Breast epithelium (tissue), 4 donors: Measurements from ENCODE around the gene SLAMF1. TPM values are rescaled to one million over a fixed set of nuclear protein-coding genes. Genes with fewer than 3 reads are reported as not detected.

Source experiments
- DNase-seq, 2 donors: peaks; one replicate each; pipeline ENCODE4 v3.0.0-alpha.2; 2019; ENCODE audit warnings: low spot score in 2 of 2
- H3K27ac ChIP-seq, 2 donors: fragments of 200-600 bp; sonication (generic) in 1 of 2; one replicate each; pipeline ENCODE4 v1.5.1; 2016 to 2019; ENCODE audit warnings: mild to moderate bottlenecking in 1 of 2
- H3K27me3 ChIP-seq, 2 donors: fragments of 200-600 bp; sonication (generic) in 1 of 2; one replicate each; pipeline versions ENCODE4 v1.5.1 to v1.6.0; 2017 to 2019; ENCODE audit warnings: control low read depth in 1 of 2, mild to moderate bottlenecking in 1 of 2
- H3K36me3 ChIP-seq: fragments of 200-600 bp; one replicate; pipeline ENCODE4 v1.5.1; 2019
- H3K4me1 ChIP-seq, 2 donors: fragments of 200-600 bp; sonication (generic); one replicate each; pipeline ENCODE4 v1.5.1; 2016 to 2019; ENCODE audit warnings: control low read depth in 1 of 2
- H3K4me3 ChIP-seq, 3 donors: fragments of 200-600 bp; sonication (generic); 1 replicate in 2 of 3; 2 replicates in 1 of 3; pipeline ENCODE4 v1.5.1; 2016 to 2019; ENCODE audit warnings: mild to moderate bottlenecking in 3 of 3, moderate library complexity in 2 of 3
- H3K9me3 ChIP-seq, 2 donors: fragments of 200-600 bp; sonication (generic) in 1 of 2; one replicate each; pipeline ENCODE4 v1.5.1; 2016 to 2019; ENCODE audit warnings: control low read depth in 1 of 2
- POLR2A ChIP-seq: fragments of 450-650 bp; IDR thresholded peaks from one replicate; pipeline ENCODE4 v1.6.1; 2016; ENCODE audit warnings: antibody characterized with exemption, mild to moderate bottlenecking, moderate library complexity
- POLR2AphosphoS5 ChIP-seq, 3 donors: sonication (generic); formaldehyde crosslinking; IDR thresholded peaks; one replicate each; pipeline ENCODE4 v1.6.1; 2017; ENCODE audit warnings: antibody characterized with exemption in 3 of 3
- intact Hi-C: fragments of 100-400 bp; cut with DNase I; formaldehyde crosslinking; loops from one replicate; pipeline ENCODE4 v1.15.1; 2023; ENCODE audit warnings: low total_unique reads
- total RNA-seq, 3 donors: library from RNA; depleted of rRNA; stranded (reverse); fragments of >200 nt; gene quantifications; one replicate each; pipeline ENCODE4 v1.1.0, GENCODE V29; 2016
- TF ChIP-seq, protein P1 (sequence below), 3 donors: fragments of 450-650 bp; IDR thresholded peaks; one replicate each; pipeline ENCODE4 v1.5.1; 2016 to 2017; ENCODE audit warnings: antibody characterized with exemption in 3 of 3, mild to moderate bottlenecking in 3 of 3, moderate library complexity in 3 of 3

SLAMF1 gene
- total RNA-seq, 3 donors from 2014 or later = 0.64 to 1.8 (median 0.98) TPM

DNA sequence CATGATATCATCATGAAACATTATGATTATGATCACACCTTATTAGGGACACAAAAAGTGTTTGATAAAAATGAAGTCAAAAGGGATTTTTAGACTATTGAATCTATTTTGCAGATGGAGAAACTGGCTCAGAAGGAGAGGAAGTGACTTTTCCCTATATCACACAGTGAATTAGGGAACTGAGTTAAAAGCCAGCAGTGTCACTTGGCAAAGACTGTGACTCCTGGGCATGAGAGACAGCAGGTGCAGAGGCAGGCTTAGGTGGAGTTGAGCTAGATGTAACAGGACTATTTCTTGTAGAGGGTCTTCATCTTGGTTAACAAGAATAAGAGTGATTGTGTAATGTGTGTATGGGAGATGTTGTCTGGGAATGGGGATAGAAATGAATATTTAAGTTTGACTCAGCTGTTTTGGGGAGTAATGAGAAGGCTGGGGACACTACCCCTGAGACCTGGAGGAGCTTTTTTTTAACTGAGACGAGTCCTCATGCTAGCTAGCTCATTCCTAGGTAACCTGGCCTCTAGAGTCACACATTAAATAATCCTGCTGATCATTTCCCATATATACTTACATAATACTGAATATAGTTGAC is 66.5 kb downstream of the SLAMF1 start:
- no peak for TF ChIP-seq POLR2A
- TF ChIP-seq, protein P1, sequence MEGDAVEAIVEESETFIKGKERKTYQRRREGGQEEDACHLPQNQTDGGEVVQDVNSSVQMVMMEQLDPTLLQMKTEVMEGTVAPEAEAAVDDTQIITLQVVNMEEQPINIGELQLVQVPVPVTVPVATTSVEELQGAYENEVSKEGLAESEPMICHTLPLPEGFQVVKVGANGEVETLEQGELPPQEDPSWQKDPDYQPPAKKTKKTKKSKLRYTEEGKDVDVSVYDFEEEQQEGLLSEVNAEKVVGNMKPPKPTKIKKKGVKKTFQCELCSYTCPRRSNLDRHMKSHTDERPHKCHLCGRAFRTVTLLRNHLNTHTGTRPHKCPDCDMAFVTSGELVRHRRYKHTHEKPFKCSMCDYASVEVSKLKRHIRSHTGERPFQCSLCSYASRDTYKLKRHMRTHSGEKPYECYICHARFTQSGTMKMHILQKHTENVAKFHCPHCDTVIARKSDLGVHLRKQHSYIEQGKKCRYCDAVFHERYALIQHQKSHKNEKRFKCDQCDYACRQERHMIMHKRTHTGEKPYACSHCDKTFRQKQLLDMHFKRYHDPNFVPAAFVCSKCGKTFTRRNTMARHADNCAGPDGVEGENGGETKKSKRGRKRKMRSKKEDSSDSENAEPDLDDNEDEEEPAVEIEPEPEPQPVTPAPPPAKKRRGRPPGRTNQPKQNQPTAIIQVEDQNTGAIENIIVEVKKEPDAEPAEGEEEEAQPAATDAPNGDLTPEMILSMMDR (IDR thresholded peaks at IDR 0.05) = no peak
- TF ChIP-seq POLR2AphosphoS5 (IDR thresholded peaks at IDR 0.05) = no peak
- no peak for DNase-seq
- Histone ChIP-seq H3K27ac (no peak overlapping the region), H3K27me3 (no peaks in the 10 kb centered on the region), H3K36me3 (no peaks in the 10 kb centered on the region), H3K4me3 (no peak overlapping the region), H3K9me3 (peaks cover 5 to 10% of the 10 kb centered on the region in 2 donors), H3K4me1 (no peaks in the 10 kb centered on the region)
- intact Hi-C loops = no loop called here

DNA sequence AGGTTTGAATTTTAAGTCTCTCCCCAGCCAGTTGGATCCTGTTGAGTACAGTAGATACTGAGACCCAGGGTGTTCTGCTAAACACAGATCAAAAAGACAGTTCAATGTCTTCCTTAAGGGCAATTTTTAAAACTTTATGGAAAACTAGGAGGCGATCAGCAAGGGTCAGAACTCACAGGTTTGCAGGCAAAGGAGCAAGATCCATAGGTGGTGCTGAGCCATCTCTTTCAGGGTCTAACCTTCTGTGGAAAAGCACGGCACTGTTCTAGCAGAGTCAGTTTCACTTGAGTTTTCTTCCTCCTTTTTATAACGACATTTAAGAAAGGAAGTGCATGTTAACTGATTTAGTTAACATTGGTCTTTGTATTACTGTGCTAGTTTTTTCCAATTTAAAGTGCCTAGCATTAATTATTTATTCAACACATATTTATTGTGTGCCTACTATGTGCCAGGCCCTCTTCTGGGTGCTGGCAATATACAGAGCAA is 67.6 kb downstream of the SLAMF1 start, which contains the start of gene CD84:
Gene CD84 (minus strand): TSS at position 281 of the 486 bp plus-strand sequence. CDS start 59 bp downstream, at position 222.
- intact Hi-C loops = no loop called here
- H3K4me3 ChIP-seq = peak within 1 kb of the TSS; percentile 13 to 24 (median 21)
- H3K9me3 ChIP-seq = peaks cover 5 to 10% of the 10 kb centered on the region in 2 donors
- DNase-seq = no peak
- no peak within 1 kb of the TSS for H3K27ac ChIP-seq
- no peaks in the 10 kb centered on the region for H3K27me3 ChIP-seq
- no peak for TF ChIP-seq POLR2AphosphoS5 (IDR thresholded peaks at IDR 0.05)
- TF ChIP-seq, protein P1 (IDR thresholded peaks at IDR 0.05) = no peak
- TF ChIP-seq POLR2A = no peak
- no peaks in the 10 kb centered on the region for H3K36me3 ChIP-seq
- H3K4me1 ChIP-seq = no peaks in the 10 kb centered on the region

DNA sequence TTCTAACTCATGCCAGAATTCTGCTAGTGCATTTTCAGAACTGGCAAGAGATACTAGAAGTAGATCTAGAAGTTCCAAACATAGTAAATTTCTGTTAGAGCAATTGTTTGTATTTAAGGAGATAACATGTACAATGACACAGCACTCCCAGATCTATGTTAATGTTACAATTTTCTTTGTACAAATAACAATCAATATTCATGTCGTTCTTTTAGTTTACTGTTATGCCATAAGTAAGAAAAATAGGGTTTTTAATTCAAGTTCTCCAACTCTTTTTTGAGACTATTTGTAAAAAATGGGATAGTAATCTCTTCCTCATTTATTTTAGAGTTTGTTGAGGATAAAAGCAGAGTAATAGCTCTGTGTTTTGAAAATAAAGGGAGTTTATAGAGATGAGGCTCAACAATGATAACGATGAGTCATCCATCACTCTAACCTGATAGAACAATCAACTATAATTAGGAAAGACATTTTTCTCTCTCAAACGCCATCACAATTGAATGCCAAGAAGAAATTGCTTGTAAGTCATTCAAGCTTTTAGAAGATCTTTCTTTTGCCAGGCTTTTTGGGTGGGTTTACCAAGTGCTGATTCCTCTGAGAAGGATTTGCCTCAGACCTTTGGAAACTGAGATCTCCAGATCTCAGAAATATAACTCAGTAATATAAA is 68.2 kb downstream of the SLAMF1 start:
- TF ChIP-seq, protein P1 (IDR thresholded peaks at IDR 0.05) = no peak
- TF ChIP-seq POLR2A (no peak), POLR2AphosphoS5 (IDR thresholded peaks at IDR 0.05) (no peak)
- intact Hi-C loops = no loop called here

DNA sequence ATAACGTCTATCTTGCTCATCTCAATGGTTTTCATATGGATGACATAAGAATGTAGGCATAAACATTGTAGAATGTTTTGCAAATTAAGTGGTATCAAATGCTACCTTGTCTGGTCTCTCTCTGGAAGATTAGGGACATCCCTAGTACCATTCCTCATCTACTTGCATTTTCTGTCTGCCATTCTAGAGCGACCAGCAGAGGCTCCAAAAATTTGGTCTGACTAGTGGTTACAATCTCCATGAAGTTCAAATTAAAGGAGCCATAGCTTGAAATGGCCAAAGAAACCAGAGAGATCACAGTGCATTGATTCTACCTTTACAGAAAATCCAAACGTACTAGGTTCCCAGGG is 68.7 kb downstream of the SLAMF1 start:
- H3K9me3 ChIP-seq = peaks cover 1 to 2% of the 10 kb centered on the region in 2 donors
- intact Hi-C loops = no loop called here
- TF ChIP-seq, protein P1 (IDR thresholded peaks at IDR 0.05) = no peak
- DNase-seq = no peak
- peak overlapping the region in 2 of 3 donors; percentile 4 to 8 for H3K4me3 ChIP-seq
- no peak overlapping the region for H3K27ac ChIP-seq
- no peaks in the 10 kb centered on the region for H3K4me1 ChIP-seq
- no peaks in the 10 kb centered on the region for H3K36me3 ChIP-seq
- H3K27me3 ChIP-seq = no peaks in the 10 kb centered on the region

More for the DNA sequence above, 68.2 kb downstream of the SLAMF1 start:
- no peaks in the 10 kb centered on the region for H3K27me3 ChIP-seq
- H3K36me3 ChIP-seq = no peaks in the 10 kb centered on the region
- DNase-seq = no peak
- no peaks in the 10 kb centered on the region for H3K4me1 ChIP-seq
- peak overlapping the region; percentile 13 to 24 (median 21) for H3K4me3 ChIP-seq
- peaks cover 5 to 7% of the 10 kb centered on the region in 2 donors for H3K9me3 ChIP-seq
- H3K27ac ChIP-seq = no peak overlapping the region

DNA sequence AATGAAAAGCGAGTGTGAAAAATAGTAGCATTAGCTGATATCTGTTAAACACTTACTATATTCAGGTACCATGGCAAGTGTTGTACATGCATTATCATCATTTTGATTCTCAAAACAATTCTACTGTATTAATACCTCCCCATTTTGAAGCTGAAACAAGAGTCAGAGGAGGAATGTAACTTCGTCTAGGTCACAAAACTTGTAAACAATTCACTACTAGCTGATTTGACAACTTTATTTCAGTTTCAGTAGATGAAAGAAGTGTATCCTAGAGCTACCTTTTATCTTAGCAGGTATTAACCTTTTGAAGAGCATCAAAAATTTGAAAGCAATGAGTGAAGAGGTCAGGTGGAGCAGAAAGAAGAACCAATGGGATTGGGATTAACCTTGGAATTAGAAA is 69.2 kb downstream of the SLAMF1 start:
- H3K4me3 ChIP-seq = peak overlapping the region in 1 of 3 donors; percentile 4
- DNase-seq = no peak
- no peak overlapping the region for H3K27ac ChIP-seq
- intact Hi-C loops = no loop called here
- no peaks in the 10 kb centered on the region for H3K36me3 ChIP-seq
- TF ChIP-seq POLR2AphosphoS5 (IDR thresholded peaks at IDR 0.05) (no peak), POLR2A (no peak)
- TF ChIP-seq, protein P1 (IDR thresholded peaks at IDR 0.05) = no peak
- H3K4me1 ChIP-seq = no peaks in the 10 kb centered on the region
- no peaks in the 10 kb centered on the region for H3K9me3 ChIP-seq
- H3K27me3 ChIP-seq = no peaks in the 10 kb centered on the region
